ENCODE data around the gene OR52H1. TPM values are rescaled to one million over a fixed set of nuclear protein-coding genes. Genes with fewer than 3 reads are reported as not detected.

Gene OR52H1
- polyA plus RNA-seq, 1 of the 3 experiments (the other 2 are of a cell fraction), result not detected

GRCh38 chr11:5577101-5577500 is 28.8 kb upstream of the OR52H1 start:
- H3K4me1 ChIP-seq (ENCODE audit: control insufficient read depth in 1 of 2, insufficient read depth in 2 of 2, low read depth in 1 of 2, low read length in 1 of 2), result no peaks in the 10 kb centered on the region
- TF ChIP-seq MEF2A (IDR thresholded peaks at IDR 0.05; ENCODE audit: borderline replicate concordance, low read depth) (no peak), YY1 (IDR thresholded peaks at IDR 0.05; ENCODE audit: low read depth) (no peak), CTCF (IDR thresholded peaks at IDR 0.05) (no peak), GABPA (IDR thresholded peaks at IDR 0.05; ENCODE audit: low read depth) (no peak), TCF12 (IDR thresholded peaks at IDR 0.05) (no peak), SIN3A (IDR thresholded peaks at IDR 0.05; ENCODE audit: borderline replicate concordance, low read depth, low read length) (no peak), TAF1 (IDR thresholded peaks at IDR 0.05; ENCODE audit: borderline replicate concordance, low read depth, low read length) (no peak), POLR2AphosphoS5 (IDR thresholded peaks at IDR 0.05; ENCODE audit: low read depth, low read length) (no peak), MAX (IDR thresholded peaks at IDR 0.05; ENCODE audit: low read depth) (no peak), RAD21 (IDR thresholded peaks at IDR 0.05; ENCODE audit: low read length) (no peak), ELF1 (IDR thresholded peaks at IDR 0.05) (no peak), NFIC (IDR thresholded peaks at IDR 0.05; ENCODE audit: borderline replicate concordance) (no peak), MXI1 (IDR thresholded peaks at IDR 0.05; ENCODE audit: low read depth, low read length) (no peak), USF2 (IDR thresholded peaks at IDR 0.05; ENCODE audit: borderline replicate concordance, low read depth, low read length) (no peak)
- TF ChIP-seq, protein P1, sequence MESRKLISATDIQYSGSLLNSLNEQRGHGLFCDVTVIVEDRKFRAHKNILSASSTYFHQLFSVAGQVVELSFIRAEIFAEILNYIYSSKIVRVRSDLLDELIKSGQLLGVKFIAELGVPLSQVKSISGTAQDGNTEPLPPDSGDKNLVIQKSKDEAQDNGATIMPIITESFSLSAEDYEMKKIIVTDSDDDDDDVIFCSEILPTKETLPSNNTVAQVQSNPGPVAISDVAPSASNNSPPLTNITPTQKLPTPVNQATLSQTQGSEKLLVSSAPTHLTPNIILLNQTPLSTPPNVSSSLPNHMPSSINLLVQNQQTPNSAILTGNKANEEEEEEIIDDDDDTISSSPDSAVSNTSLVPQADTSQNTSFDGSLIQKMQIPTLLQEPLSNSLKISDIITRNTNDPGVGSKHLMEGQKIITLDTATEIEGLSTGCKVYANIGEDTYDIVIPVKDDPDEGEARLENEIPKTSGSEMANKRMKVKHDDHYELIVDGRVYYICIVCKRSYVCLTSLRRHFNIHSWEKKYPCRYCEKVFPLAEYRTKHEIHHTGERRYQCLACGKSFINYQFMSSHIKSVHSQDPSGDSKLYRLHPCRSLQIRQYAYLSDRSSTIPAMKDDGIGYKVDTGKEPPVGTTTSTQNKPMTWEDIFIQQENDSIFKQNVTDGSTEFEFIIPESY (IDR thresholded peaks at IDR 0.05; ENCODE audit: borderline replicate concordance, low read depth), result no peak
- TF ChIP-seq, protein P2, sequence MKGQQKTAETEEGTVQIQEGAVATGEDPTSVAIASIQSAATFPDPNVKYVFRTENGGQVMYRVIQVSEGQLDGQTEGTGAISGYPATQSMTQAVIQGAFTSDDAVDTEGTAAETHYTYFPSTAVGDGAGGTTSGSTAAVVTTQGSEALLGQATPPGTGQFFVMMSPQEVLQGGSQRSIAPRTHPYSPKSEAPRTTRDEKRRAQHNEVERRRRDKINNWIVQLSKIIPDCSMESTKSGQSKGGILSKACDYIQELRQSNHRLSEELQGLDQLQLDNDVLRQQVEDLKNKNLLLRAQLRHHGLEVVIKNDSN (IDR thresholded peaks at IDR 0.05; ENCODE audit: borderline replicate concordance, low read depth), result no peak
- ChIA-PET CTCF (no interaction called here), POLR2A (no interaction called here)
- H3K36me3 ChIP-seq (replicated peaks in 1 of 2; ENCODE audit: control insufficient read depth in 1 of 2, insufficient read depth in 2 of 2, low read length in 1 of 2), result no peaks in the 10 kb centered on the region
- H3K79me2 ChIP-seq (ENCODE audit: insufficient read depth), result no peaks in the 10 kb centered on the region
- no peak overlapping the region for H3K9ac ChIP-seq
- H3K4me2 ChIP-seq, result no peak overlapping the region
- no peak overlapping the region for H3K27ac ChIP-seq (ENCODE audit: low read depth in 2 of 2, low read length in 1 of 2)
- no peaks in the 10 kb centered on the region for H3K9me3 ChIP-seq
- no peaks in the 10 kb centered on the region for H3F3A ChIP-seq (replicated peaks; ENCODE audit: insufficient read depth)
- peaks cover 24% of the 10 kb centered on the region for H3K27me3 ChIP-seq (ENCODE audit: insufficient read depth)
- H3K9me2 ChIP-seq, result no peaks in the 10 kb centered on the region
- no peaks in the 10 kb centered on the region for H4K20me1 ChIP-seq (ENCODE audit: insufficient read depth)
- H3K4me3 ChIP-seq (ENCODE audit: low read depth in 2 of 2, low read length in 1 of 2), result no peak overlapping the region
- no peak overlapping the region for H2AFZ ChIP-seq (ENCODE audit: low read depth)
- DNase-seq, result no peak

All from SK-N-SH (cell line).